SJSA1 (cell line): ENCODE results near the gene SV2B. TPM values are rescaled to one million over a fixed set of nuclear protein-coding genes. Genes with fewer than 3 reads are reported as not detected.
A peak's percentile ranks its signal among the peaks of the same experiment; 100 is the strongest.

ENCODE experiments used
- DNase-seq, 2 experiments: peaks; one replicate each; pipeline ENCODE4 v3.0.0-alpha.2; 2015 to 2020; ENCODE audit warnings: low spot score in 2 of 2, low read depth in 1 of 2
- H3K27ac ChIP-seq: fragments of 250-450 bp; sonication (Bioruptor Pico); 2 replicates; pipeline ENCODE4 v1.5.1; 2020; ENCODE audit warnings: mild to moderate bottlenecking, moderate library complexity
- H3K27me3 ChIP-seq: fragments of 250-450 bp; sonication (Bioruptor Pico); replicated peaks from 2 replicates; pipeline ENCODE4 v1.5.1; 2020; ENCODE audit warnings: mild to moderate bottlenecking, moderate library complexity
- H3K36me3 ChIP-seq: fragments of 250-450 bp; sonication (Bioruptor Pico); 2 replicates; pipeline ENCODE4 v1.5.1; 2020; ENCODE audit warnings: mild to moderate bottlenecking
- H3K4me1 ChIP-seq: fragments of 250-450 bp; sonication (Bioruptor Pico); replicated peaks from 2 replicates; pipeline ENCODE4 v1.6.1; 2021; ENCODE audit warnings: mild to moderate bottlenecking
- H3K4me3 ChIP-seq: fragments of 250-450 bp; sonication (Bioruptor Pico); 2 replicates; pipeline ENCODE4 v1.5.1; 2020; ENCODE audit warnings: mild to moderate bottlenecking
- H3K9me3 ChIP-seq: fragments of 250-450 bp; sonication (Bioruptor Pico); replicated peaks from 2 replicates; pipeline ENCODE4 v1.5.1; 2020; ENCODE audit warnings: mild to moderate bottlenecking
- total RNA-seq: library from RNA; depleted of rRNA; stranded (reverse); fragments of >200 nt; shearing (Covaris generic); gene quantifications from 2 replicates; pipeline ENCODE4 v1.2.3, GENCODE V29; 2014; rRNA removed

Gene SV2B, protein sequence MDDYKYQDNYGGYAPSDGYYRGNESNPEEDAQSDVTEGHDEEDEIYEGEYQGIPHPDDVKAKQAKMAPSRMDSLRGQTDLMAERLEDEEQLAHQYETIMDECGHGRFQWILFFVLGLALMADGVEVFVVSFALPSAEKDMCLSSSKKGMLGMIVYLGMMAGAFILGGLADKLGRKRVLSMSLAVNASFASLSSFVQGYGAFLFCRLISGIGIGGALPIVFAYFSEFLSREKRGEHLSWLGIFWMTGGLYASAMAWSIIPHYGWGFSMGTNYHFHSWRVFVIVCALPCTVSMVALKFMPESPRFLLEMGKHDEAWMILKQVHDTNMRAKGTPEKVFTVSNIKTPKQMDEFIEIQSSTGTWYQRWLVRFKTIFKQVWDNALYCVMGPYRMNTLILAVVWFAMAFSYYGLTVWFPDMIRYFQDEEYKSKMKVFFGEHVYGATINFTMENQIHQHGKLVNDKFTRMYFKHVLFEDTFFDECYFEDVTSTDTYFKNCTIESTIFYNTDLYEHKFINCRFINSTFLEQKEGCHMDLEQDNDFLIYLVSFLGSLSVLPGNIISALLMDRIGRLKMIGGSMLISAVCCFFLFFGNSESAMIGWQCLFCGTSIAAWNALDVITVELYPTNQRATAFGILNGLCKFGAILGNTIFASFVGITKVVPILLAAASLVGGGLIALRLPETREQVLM
- total RNA-seq, result not detected in 2 replicates

- Histone ChIP-seq H3K4me3 (peak within 1 kb of the TSS; percentile 25), H3K27me3 (peaks cover 50% of the 10 kb centered on the region), H3K27ac (no peak within 1 kb of the TSS), H3K9me3 (no peaks in the 10 kb centered on the region), H3K4me1 (peaks cover 9% of the 10 kb centered on the region), H3K36me3 (no peaks in the 10 kb centered on the region)
- DNase-seq, result peak in 1 of 2 experiments; percentile 6
Measured at GRCh38 chr15:91099995-91100813, at the start of gene SV2B. Gene SV2B (plus strand): TSS chr15:91100257. CDS start chr15:91226264, 126,007 bp downstream.

DNA sequence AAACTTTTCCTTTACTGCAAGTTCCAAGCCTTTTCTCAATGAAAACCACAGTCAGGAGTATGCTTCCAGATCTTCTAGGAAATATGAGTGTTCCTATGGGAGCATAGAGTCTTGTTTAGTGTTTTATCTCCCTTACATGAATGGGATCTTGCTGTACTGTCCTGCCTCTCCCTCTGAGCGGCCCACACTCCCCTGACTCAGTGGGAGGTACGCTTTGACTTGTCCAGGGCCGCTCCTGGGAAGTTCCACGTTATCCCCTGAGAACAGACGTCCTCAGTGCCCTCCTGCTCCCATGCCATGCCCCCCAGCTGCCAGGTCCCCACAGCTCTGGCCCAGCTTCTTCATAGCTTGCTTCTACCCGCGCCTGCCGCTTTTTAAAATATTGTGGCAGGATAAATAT lies 48.8 kb upstream of the SV2B start:
- H3K4me1 ChIP-seq, result peaks cover 13% of the 10 kb centered on the region
- H3K9me3 ChIP-seq, result no peaks in the 10 kb centered on the region
- H3K4me3 ChIP-seq, result no peak overlapping the region
- no peak overlapping the region for H3K27ac ChIP-seq
- peaks cover 18% of the 10 kb centered on the region for H3K27me3 ChIP-seq
- DNase-seq, result no peak
- no peaks in the 10 kb centered on the region for H3K36me3 ChIP-seq

GRCh38 chr15:91054816-91055215 lies 45.2 kb upstream of the SV2B start:
- Histone ChIP-seq H3K4me1 (peaks cover 14% of the 10 kb centered on the region), H3K27ac (no peak overlapping the region), H3K36me3 (no peaks in the 10 kb centered on the region), H3K27me3 (peaks cover 31% of the 10 kb centered on the region), H3K4me3 (no peak overlapping the region), H3K9me3 (no peaks in the 10 kb centered on the region)
- no peak for DNase-seq

GRCh38 chr15:91055548-91056331 lies 44.3 kb upstream of the SV2B start:
- Histone ChIP-seq H3K27me3 (peaks cover 31% of the 10 kb centered on the region), H3K9me3 (no peaks in the 10 kb centered on the region), H3K36me3 (no peaks in the 10 kb centered on the region), H3K4me1 (peaks cover 14% of the 10 kb centered on the region), H3K27ac (no peak overlapping the region), H3K4me3 (no peak overlapping the region)
- peak; percentile 59 to 64 for DNase-seq

GRCh38 chr15:91061230-91061629 lies 38.8 kb upstream of the SV2B start:
- DNase-seq, result no peak
- no peak overlapping the region for H3K27ac ChIP-seq
- peaks cover 2% of the 10 kb centered on the region for H3K4me1 ChIP-seq
- H3K27me3 ChIP-seq, result peaks cover 13% of the 10 kb centered on the region; the same call in 1 of the 2 replicates
- H3K4me3 ChIP-seq, result no peak overlapping the region
- no peaks in the 10 kb centered on the region for H3K9me3 ChIP-seq
- no peaks in the 10 kb centered on the region for H3K36me3 ChIP-seq

GRCh38 chr15:91061997-91062396 lies 38.1 kb upstream of the SV2B start:
- no peak overlapping the region for H3K27ac ChIP-seq
- H3K4me3 ChIP-seq, result no peak overlapping the region
- H3K4me1 ChIP-seq, result no peaks in the 10 kb centered on the region
- H3K27me3 ChIP-seq, result peaks cover 13% of the 10 kb centered on the region; the same call in 1 of the 2 replicates
- H3K36me3 ChIP-seq, result no peaks in the 10 kb centered on the region
- no peaks in the 10 kb centered on the region for H3K9me3 ChIP-seq
- DNase-seq, result no peak

GRCh38 chr15:91065505-91065904 lies 34.6 kb upstream of the SV2B start:
- no peak overlapping the region for H3K4me3 ChIP-seq
- H3K27me3 ChIP-seq, result peaks cover 5% of the 10 kb centered on the region; the same call in 1 of the 2 replicates
- no peaks in the 10 kb centered on the region for H3K4me1 ChIP-seq
- DNase-seq, result no peak
- H3K36me3 ChIP-seq, result no peaks in the 10 kb centered on the region
- H3K27ac ChIP-seq, result no peak overlapping the region
- no peaks in the 10 kb centered on the region for H3K9me3 ChIP-seq

GRCh38 chr15:91067036-91067435 lies 33.0 kb upstream of the SV2B start:
- DNase-seq, result no peak

GRCh38 chr15:91068436-91068835 lies 31.6 kb upstream of the SV2B start:
- H3K4me1 ChIP-seq, result no peaks in the 10 kb centered on the region
- no peaks in the 10 kb centered on the region for H3K9me3 ChIP-seq
- H3K27me3 ChIP-seq, result peaks cover 20% of the 10 kb centered on the region
- DNase-seq, result no peak
- H3K4me3 ChIP-seq, result no peak overlapping the region
- no peak overlapping the region for H3K27ac ChIP-seq
- H3K36me3 ChIP-seq, result no peaks in the 10 kb centered on the region

More at GRCh38 chr15:91067036-91067435, 33.0 kb upstream of the SV2B start:
- Histone ChIP-seq H3K27ac (no peak overlapping the region), H3K27me3 (peaks cover 10% of the 10 kb centered on the region; the same call in 1 of the 2 replicates), H3K4me1 (no peaks in the 10 kb centered on the region), H3K9me3 (no peaks in the 10 kb centered on the region), H3K4me3 (no peak overlapping the region), H3K36me3 (no peaks in the 10 kb centered on the region)

DNA sequence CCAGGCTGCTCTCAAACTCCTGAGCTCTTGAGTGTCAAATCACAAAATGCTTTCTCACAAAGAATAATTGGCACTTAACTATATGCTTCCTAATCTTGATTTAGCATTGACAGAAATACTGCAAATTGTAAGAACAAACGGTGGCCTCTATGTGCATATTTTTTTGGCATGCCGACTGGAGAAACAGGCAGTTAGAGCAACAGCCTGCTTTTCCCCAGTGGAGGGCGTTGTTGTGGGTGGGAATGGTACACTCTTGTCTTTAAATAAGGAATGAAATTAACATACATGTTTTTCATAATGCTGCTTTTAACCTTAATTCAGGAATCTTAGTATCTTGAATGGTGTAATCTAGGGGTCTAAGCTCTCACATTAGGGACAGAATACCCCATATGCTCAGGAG lies 31.1 kb upstream of the SV2B start:
- Histone ChIP-seq H3K9me3 (no peaks in the 10 kb centered on the region), H3K36me3 (no peaks in the 10 kb centered on the region), H3K27ac (no peak overlapping the region), H3K4me1 (no peaks in the 10 kb centered on the region), H3K27me3 (peaks cover 20% of the 10 kb centered on the region), H3K4me3 (no peak overlapping the region)
- DNase-seq, result no peak

DNA sequence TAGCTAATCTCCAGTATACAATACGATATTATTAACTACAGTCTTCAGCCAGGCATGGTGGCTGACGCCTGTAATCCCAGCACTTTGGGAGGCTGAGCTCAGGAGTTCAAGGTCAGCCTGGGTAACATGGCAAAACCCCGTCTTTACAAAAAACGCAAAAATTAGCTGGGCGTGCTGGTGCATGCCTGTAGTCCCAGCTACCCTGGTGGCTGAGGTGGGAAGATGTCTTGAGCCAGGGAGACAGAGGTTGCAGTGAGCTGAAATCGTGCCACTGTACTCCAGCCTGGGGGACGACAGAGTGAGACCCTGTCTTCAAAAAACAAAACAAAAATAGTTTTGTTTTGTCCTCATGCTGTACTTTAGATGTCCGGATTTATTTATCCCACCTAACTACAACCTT lies 29.2 kb upstream of the SV2B start:
- Histone ChIP-seq H3K9me3 (no peaks in the 10 kb centered on the region), H3K36me3 (no peaks in the 10 kb centered on the region), H3K27ac (no peak overlapping the region), H3K4me3 (no peak overlapping the region), H3K27me3 (peaks cover 20% of the 10 kb centered on the region), H3K4me1 (no peaks in the 10 kb centered on the region)
- DNase-seq, result no peak

GRCh38 chr15:91072161-91072560 lies 27.9 kb upstream of the SV2B start:
- H3K4me3 ChIP-seq, result no peak overlapping the region

GRCh38 chr15:91073077-91073476 lies 27.0 kb upstream of the SV2B start:
- Histone ChIP-seq H3K9me3 (no peaks in the 10 kb centered on the region; the same call in 1 of the 2 replicates), H3K4me1 (no peaks in the 10 kb centered on the region)

More at GRCh38 chr15:91072161-91072560, 27.9 kb upstream of the SV2B start:
- Histone ChIP-seq H3K27me3 (peaks cover 20% of the 10 kb centered on the region), H3K27ac (no peak overlapping the region), H3K9me3 (no peaks in the 10 kb centered on the region; the same call in 1 of the 2 replicates), H3K36me3 (no peaks in the 10 kb centered on the region), H3K4me1 (no peaks in the 10 kb centered on the region)
- no peak for DNase-seq

More at GRCh38 chr15:91073077-91073476, 27.0 kb upstream of the SV2B start:
- DNase-seq, result no peak
- Histone ChIP-seq H3K27me3 (peaks cover 20% of the 10 kb centered on the region), H3K4me3 (no peak overlapping the region), H3K27ac (no peak overlapping the region), H3K36me3 (no peaks in the 10 kb centered on the region)
